Hypothalamus (tissue), 51 donors: Measurements from ENCODE around the gene EPPIN.
"Not testable (repeated sequence)": the region's sequence is repeated elsewhere in the genome, so short reads cannot be mapped to it uniquely, and the experiment has no call there.

ENCODE experiments used
- DNase-seq, 51 donors: peaks; one replicate each; lab custom pipeline; 2025; lab: John Stamatoyannopoulos, UW

The EPPIN gene

GRCh38 chr20:45547206-45547770 lies at the start of gene EPPIN:
EPPIN (minus strand) TSS chr20:45547401; CDS start chr20:45547357, 44 bp downstream.
- no peak for DNase-seq

- no peak for DNase-seq
Observed at GRCh38 chr20:45595235-45595634, 48.0 kb upstream of the EPPIN start.

GRCh38 chr20:45593498-45593897 lies 46.3 kb upstream of the EPPIN start:
- DNase-seq = no peak

- DNase-seq = peak in 1 of 51 donors; percentile 2
Observed at GRCh38 chr20:45592574-45593189, 45.5 kb upstream of the EPPIN start.

- no peak for DNase-seq
Observed at GRCh38 chr20:45589725-45590124, 42.5 kb upstream of the EPPIN start.

GRCh38 chr20:45588800-45589199 lies 41.6 kb upstream of the EPPIN start:
- no peak for DNase-seq

GRCh38 chr20:45585986-45586385 lies 38.8 kb upstream of the EPPIN start:
- DNase-seq = not testable (repeated sequence)

- DNase-seq = not testable (repeated sequence)
Observed at GRCh38 chr20:45584294-45584693, 37.1 kb upstream of the EPPIN start.

GRCh38 chr20:45583502-45583901 lies 36.3 kb upstream of the EPPIN start:
- DNase-seq = no peak

GRCh38 chr20:45581702-45582101 lies 34.5 kb upstream of the EPPIN start:
- DNase-seq = no peak

- no peak for DNase-seq
Observed at GRCh38 chr20:45579184-45579583, 32.0 kb upstream of the EPPIN start, which contains the start of gene WFDC8. WFDC8 (minus strand) TSS chr20:45579284; CDS start chr20:45579247, 37 bp downstream.

- DNase-seq = no peak
Observed at GRCh38 chr20:45578231-45578630, 31.0 kb upstream of the EPPIN start.

- DNase-seq = no peak
Observed at GRCh38 chr20:45576995-45577394, 29.8 kb upstream of the EPPIN start.

GRCh38 chr20:45575931-45576330 lies 28.7 kb upstream of the EPPIN start:
- no peak for DNase-seq

GRCh38 chr20:45569650-45570049 lies 22.4 kb upstream of the EPPIN start:
- not testable (repeated sequence) for DNase-seq

- DNase-seq = no peak
Observed at GRCh38 chr20:45564760-45565276, 17.6 kb upstream of the EPPIN start.

GRCh38 chr20:45555198-45555597 lies 8.0 kb upstream of the EPPIN start:
- DNase-seq = no peak

GRCh38 chr20:45552456-45552855 lies 5.3 kb upstream of the EPPIN start:
- DNase-seq = no peak

- no peak for DNase-seq
Observed at GRCh38 chr20:45550765-45551164, 3.6 kb upstream of the EPPIN start.

GRCh38 chr20:45548410-45548809 lies 1.2 kb upstream of the EPPIN start:
- no peak for DNase-seq

GRCh38 chr20:45545754-45546453 lies 1.3 kb downstream of the EPPIN start:
- DNase-seq = peak in 2 of 51 donors; percentile 0 to 18

GRCh38 chr20:45545351-45545750 lies 1.9 kb downstream of the EPPIN start:
- DNase-seq = no peak
